Activated naive CD4-positive, alpha-beta T cell treated with anti-CD3 and anti-CD28 coated beads, Interleukin-2, amount 10 ng/mL, durations not matched to agents 7 days and 5 days (primary cell): ENCODE measurements around the gene SLC11A1.

ENCODE experiments used
- CTCF ChIA-PET: fragments of 350-600 bp; sonication (Branson Sonifier 250); formaldehyde crosslinking; loops from one replicate; lab custom pipeline; 2021; ENCODE audit warnings: antibody characterized with exemption; lab: Charles Lee
- DNase-seq: peaks from one replicate; pipeline ENCODE4 v3.0.0-alpha.2; 2020
- H3K27ac Mint-ChIP-seq: one replicate; pipeline ENCODE4 v1.8.0; 2021; ENCODE audit warnings: mild to moderate bottlenecking, moderate library complexity, mixed read lengths
- H3K27me3 Mint-ChIP-seq: one replicate; pipeline ENCODE4 v1.8.0; 2021; ENCODE audit warnings: mild to moderate bottlenecking, mixed read lengths
- H3K36me3 Mint-ChIP-seq: one replicate; pipeline ENCODE4 v1.8.0; 2021; ENCODE audit warnings: mixed read lengths
- H3K4me1 Mint-ChIP-seq: one replicate; pipeline ENCODE4 v1.8.0; 2021; ENCODE audit warnings: mixed read lengths
- H3K4me3 Mint-ChIP-seq: one replicate; pipeline ENCODE4 v1.8.0; 2021; ENCODE audit warnings: mild to moderate bottlenecking, moderate library complexity, mixed read lengths
- H3K9me3 Mint-ChIP-seq: one replicate; pipeline ENCODE4 v1.8.0; 2021; ENCODE audit warnings: mixed read lengths

Gene SLC11A1

DNA sequence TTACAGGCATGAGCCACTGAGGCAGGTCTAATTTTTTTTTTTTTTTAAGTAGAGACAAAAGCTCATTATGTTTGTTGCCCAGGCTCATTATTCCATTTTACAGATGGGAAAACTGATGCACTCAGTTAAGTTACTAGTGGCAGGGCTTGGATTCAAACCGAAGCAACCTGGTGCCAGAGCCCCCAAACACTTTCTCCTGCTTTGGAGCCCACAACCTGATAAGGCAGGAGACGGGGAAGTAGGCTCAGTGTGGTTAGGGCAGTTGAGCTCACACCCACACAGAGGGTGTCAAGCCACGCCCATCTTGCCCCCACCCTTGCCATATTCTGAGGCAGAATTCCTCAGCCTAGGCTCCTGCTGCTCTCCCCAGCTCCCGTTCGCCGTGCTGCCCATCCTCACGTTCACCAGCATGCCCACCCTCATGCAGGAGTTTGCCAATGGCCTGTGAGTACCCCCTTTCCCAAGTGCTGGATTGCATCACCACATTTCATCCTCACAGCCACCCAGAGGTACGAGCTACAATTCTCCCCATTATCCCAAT, 11.7 kb downstream of the SLC11A1 start:
- Mint-ChIP-seq H3K4me1 (peaks cover 34% of the 10 kb centered on the region), H3K27me3 (peaks cover 32% of the 10 kb centered on the region), H3K36me3 (peaks cover 5% of the 10 kb centered on the region), H3K9me3 (no peaks in the 10 kb centered on the region), H3K27ac (no peak overlapping the region), H3K4me3 (no peak overlapping the region)
- CTCF ChIA-PET: interaction anchor here (0.6 to 2.6 kb wide), 8 partner anchors 10 to 409 kb away, joined by 3 to 14 read pairs (median 4); no protein-coding TSS in a partner anchor
- no peak for DNase-seq

DNA sequence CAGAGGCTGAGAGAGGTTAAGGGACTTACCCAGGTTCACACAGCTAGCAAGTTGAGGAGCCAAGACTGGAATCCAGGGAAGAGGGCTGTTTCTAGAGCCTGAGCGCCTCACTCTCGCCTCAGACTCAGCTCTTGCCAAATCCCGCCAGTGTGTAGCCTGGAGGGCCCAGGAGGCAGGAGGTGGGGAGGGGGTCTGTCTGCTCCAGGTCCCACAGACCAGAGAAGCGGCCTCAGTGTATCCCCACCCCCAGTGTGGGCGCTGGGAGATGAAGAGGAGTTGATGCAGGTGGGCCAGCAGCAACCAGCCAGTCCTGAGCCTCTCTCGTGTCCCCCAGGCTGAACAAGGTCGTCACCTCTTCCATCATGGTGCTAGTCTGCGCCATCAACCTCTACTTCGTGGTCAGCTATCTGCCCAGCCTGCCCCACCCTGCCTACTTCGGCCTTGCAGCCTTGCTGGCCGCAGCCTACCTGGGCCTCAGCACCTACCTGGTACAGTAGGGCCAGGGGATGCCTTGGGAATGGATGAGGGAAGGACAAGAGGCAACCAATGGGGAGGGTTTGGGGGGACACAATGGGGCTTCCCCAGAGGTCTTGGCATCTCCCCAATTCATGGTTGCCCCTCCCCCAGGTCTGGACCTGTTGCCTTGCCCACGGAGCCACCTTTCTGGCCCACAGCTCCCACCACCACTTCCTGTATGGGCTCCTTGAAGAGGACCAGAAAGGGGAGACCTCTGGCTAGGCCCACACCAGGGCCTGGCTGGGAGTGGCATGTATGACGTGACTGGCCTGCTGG, 12.4 kb downstream of the SLC11A1 start:
- Mint-ChIP-seq H3K27me3 (peaks cover 30% of the 10 kb centered on the region), H3K36me3 (peaks cover 5% of the 10 kb centered on the region), H3K9me3 (no peaks in the 10 kb centered on the region), H3K27ac (no peak overlapping the region), H3K4me1 (peaks cover 34% of the 10 kb centered on the region), H3K4me3 (no peak overlapping the region)
- no peak for DNase-seq
- CTCF ChIA-PET: interaction anchor here (0.6 to 2.6 kb wide), 6 partner anchors 11 to 123 kb away, joined by 3 to 14 read pairs (median 4); no protein-coding TSS in a partner anchor

DNA sequence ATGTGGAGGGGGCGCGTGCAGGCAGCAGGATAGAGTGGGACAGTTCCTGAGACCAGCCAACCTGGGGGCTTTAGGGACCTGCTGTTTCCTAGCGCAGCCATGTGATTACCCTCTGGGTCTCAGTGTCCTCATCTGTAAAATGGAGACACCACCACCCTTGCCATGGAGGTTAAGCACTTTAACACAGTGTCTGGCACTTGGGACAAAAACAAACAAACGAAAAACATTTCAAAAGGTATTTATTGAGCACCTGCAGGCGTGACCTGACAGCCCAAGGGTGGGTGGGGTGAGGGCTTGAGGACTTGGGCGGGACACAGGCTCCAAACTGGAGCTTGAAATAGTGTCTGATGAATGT, 13.0 kb downstream of the SLC11A1 start:
- Mint-ChIP-seq H3K36me3 (peaks cover 5% of the 10 kb centered on the region), H3K27me3 (peaks cover 26% of the 10 kb centered on the region), H3K4me3 (no peak overlapping the region), H3K9me3 (no peaks in the 10 kb centered on the region), H3K27ac (no peak overlapping the region), H3K4me1 (peaks cover 34% of the 10 kb centered on the region)
- no peak for DNase-seq
- CTCF ChIA-PET: interaction anchor here (0.6 to 2.6 kb wide), 4 partner anchors 93 to 123 kb away, joined by 4 to 14 read pairs (median 5); no protein-coding TSS in a partner anchor

DNA sequence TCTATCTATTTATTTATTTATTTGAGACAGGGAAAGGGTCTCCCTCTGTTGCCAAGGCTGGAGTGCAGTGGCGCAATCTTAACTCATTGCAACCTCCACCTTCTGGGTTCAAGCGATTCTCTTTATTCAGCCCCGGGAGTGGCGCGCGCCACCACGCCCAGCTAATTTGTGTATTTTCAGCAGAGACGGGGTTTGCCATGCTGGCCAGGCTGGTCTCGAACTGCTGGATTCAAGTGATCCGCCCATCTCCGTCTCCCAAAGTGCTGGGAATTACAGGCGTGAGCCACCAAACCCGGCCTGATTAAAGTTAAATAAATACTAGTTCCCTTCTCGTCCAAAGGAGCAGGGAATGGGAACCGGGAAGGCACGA, 13.4 kb downstream of the SLC11A1 start:
- Mint-ChIP-seq H3K9me3 (no peaks in the 10 kb centered on the region), H3K27me3 (peaks cover 24% of the 10 kb centered on the region)
- CTCF ChIA-PET: interaction anchor here (0.6 to 2.6 kb wide), 6 partner anchors 9 to 123 kb away, joined by 3 to 14 read pairs (median 4); no protein-coding TSS in a partner anchor

GRCh38 chr2:218395826-218396687, 14.0 kb downstream of the SLC11A1 start:
- Mint-ChIP-seq H3K27ac (peak overlapping the region; percentile 97), H3K9me3 (no peaks in the 10 kb centered on the region), H3K4me3 (peak overlapping the region; percentile 85), H3K4me1 (peaks cover 35% of the 10 kb centered on the region), H3K27me3 (peaks cover 22% of the 10 kb centered on the region), H3K36me3 (peaks cover 9% of the 10 kb centered on the region)
- CTCF ChIA-PET: interaction anchor here (0.6 to 1.7 kb wide), 11 partner anchors 9 to 126 kb away, joined by 3 to 5 read pairs (median 3); partner anchors contain the start of genes AAMP, CATIP and PNKD
- DNase-seq: peak; percentile 96

More for the DNA sequence above, 13.4 kb downstream of the SLC11A1 start:
- Mint-ChIP-seq H3K36me3 (peaks cover 7% of the 10 kb centered on the region), H3K4me1 (peaks cover 34% of the 10 kb centered on the region), H3K27ac (peak overlapping the region; percentile 97), H3K4me3 (peak overlapping the region; percentile 85)
- no peak for DNase-seq

DNA sequence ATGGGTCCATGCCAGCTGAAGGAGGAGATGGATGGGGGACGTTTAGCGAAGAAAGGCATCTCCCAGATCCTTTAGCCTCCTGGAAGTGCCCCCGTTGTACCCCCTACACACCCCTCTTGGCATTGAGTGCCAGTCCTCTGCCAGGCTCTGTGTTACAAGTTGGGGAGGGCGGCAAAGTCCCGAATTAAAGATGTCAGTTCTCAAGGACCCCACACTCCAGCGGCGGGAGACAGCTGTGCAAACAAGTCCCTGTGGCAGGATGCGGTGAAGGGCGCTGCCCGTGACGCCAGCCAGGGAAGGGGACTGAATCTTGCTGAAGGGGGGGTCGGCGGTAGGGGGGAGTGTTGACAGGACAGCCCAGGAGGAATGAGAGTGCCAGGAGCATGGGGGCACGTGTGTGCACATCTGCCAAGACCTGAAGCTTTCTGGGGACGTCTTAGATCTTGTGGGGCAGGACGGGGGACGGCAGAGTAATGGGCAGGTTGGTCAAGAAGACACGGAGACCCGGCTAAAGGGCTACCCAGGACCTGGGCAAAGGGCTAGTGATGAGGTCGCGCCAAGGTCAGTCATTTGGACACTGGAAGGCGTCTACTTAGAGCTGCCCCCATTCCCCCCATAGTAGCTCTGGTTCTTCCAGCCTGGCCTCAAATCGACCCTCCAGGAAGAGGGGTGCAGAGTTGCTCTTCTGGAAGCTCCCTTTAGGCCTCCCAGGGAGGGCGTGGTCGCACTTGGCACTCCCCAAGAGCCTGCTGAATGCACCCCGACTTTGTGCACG, 14.8 kb downstream of the SLC11A1 start:
- CTCF ChIA-PET: interaction anchor here (0.6 to 1.5 kb wide), 14 partner anchors 8 to 126 kb away, joined by 3 to 5 read pairs (median 3); partner anchors contain the start of genes AAMP, CATIP and PNKD
- Mint-ChIP-seq H3K27me3 (peaks cover 22% of the 10 kb centered on the region), H3K9me3 (no peaks in the 10 kb centered on the region), H3K36me3 (peaks cover 16% of the 10 kb centered on the region), H3K4me3 (peak overlapping the region; percentile 85), H3K4me1 (peaks cover 43% of the 10 kb centered on the region), H3K27ac (peak overlapping the region; percentile 97)
- DNase-seq: peak; percentile 91

GRCh38 chr2:218397463-218397819, 15.4 kb downstream of the SLC11A1 start:
- H3K9me3 Mint-ChIP-seq: no peaks in the 10 kb centered on the region
- peaks cover 18% of the 10 kb centered on the region for H3K27me3 Mint-ChIP-seq
- CTCF ChIA-PET: interaction anchor here (0.7 to 1.5 kb wide), 5 partner anchors 8 to 127 kb away, joined by 3 to 4 read pairs (median 3); partner anchors contain the start of genes AAMP and PNKD
- peak overlapping the region; percentile 97 for H3K27ac Mint-ChIP-seq
- peaks cover 17% of the 10 kb centered on the region for H3K36me3 Mint-ChIP-seq
- peak overlapping the region; percentile 85 for H3K4me3 Mint-ChIP-seq
- peaks cover 46% of the 10 kb centered on the region for H3K4me1 Mint-ChIP-seq
- DNase-seq: no peak

DNA sequence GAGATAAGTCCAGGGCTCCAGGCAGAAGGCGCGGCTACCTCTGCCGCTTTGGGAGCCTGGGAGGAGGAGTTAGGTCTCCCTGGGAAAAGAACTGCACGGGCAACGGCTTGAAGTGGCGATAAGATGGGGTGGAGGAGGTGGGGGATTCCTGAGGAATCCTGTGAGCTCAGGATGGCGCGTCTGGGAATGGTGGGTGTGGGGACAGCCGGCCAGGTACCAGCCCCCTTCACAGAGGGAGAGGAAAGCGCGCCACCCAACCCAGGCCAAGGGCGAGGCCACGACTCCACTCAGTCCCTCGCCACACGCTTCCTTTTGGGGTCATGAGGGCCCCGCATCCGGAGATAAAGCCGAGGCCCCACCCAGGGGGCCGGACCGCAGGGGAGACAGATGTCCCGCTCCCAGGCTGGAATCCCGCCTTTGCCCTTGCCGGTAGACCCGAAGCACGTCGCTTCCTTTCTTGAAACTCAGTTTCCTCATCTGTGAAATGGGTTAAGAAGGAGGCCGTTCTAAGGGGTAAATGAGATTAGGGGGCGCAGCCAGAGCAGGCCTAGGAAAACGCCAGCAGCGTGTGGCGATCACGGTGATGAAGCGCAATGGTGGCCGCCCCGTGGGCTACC, 15.9 kb downstream of the SLC11A1 start:
- Mint-ChIP-seq H3K4me3 (peak overlapping the region; percentile 85), H3K27ac (peak overlapping the region; percentile 97), H3K9me3 (no peaks in the 10 kb centered on the region), H3K36me3 (peaks cover 20% of the 10 kb centered on the region), H3K27me3 (peaks cover 13% of the 10 kb centered on the region), H3K4me1 (peaks cover 48% of the 10 kb centered on the region)
- peak; percentile 85 for DNase-seq
- CTCF ChIA-PET: interaction anchor here (1.3 to 1.5 kb wide), 2 partner anchors 107 to 127 kb away, joined by 3 to 4 read pairs; partner anchors contain the start of genes AAMP and PNKD

- H3K36me3 Mint-ChIP-seq: peaks cover 28% of the 10 kb centered on the region
- peak overlapping the region; percentile 85 for H3K4me3 Mint-ChIP-seq
- no peaks in the 10 kb centered on the region for H3K9me3 Mint-ChIP-seq
Observed at GRCh38 chr2:218398437-218399390, 16.6 kb downstream of the SLC11A1 start.

DNA sequence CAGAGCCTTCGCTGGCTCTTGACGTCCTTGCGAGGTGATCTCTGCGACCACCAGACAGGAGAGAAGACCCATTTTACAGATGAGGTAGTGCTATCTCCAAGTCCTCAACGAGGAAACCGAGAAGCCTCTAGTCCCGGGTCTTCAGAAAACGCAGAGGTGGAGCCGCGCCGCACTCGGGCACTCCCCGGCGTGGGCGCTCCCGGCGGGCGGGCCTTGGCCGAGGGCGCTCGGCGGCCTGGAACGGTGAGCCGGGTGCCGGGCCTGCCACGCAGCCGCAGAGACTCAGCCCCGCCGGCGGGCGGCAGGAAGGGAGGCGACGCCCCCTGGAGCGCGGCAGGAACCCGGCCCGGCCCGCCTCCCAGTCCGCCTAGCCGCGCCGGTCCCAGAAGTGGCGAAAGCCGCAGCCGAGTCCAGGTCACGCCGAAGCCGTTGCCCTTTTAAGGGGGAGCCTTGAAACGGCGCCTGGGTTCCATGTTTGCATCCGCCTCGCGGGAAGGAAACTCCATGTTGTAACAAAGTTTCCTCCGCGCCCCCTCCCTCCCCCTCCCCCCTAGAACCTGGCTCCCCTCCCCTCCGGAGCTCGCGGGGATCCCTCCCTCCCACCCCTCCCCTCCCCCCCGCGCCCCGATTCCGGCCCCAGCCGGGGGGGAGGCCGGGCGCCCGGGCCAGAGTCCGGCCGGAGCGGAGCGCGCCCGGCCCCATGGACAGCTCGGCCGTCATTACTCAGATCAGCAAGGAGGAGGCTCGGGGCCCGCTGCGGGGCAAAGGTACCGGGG, 17.5 kb downstream of the SLC11A1 start, which contains the start of gene CTDSP1:
Gene CTDSP1 (plus strand): TSS at position 478 of the 776 bp plus-strand sequence. CDS start 223 bp downstream, at position 701.
- CTCF ChIA-PET: interaction anchor here (0.8 to 1.3 kb wide), 3 partner anchors 41 to 103 kb away, joined by 3 to 4 read pairs (median 3); no protein-coding TSS in a partner anchor
- peak within 1 kb of the TSS; percentile 97 for H3K27ac Mint-ChIP-seq
- H3K36me3 Mint-ChIP-seq: peaks cover 36% of the 10 kb centered on the region
- H3K9me3 Mint-ChIP-seq: no peaks in the 10 kb centered on the region
- H3K4me1 Mint-ChIP-seq: peaks cover 51% of the 10 kb centered on the region
- peaks cover 4% of the 10 kb centered on the region for H3K27me3 Mint-ChIP-seq
- H3K4me3 Mint-ChIP-seq: peak within 1 kb of the TSS; percentile 96
- peak; percentile 97 for DNase-seq

More at GRCh38 chr2:218398437-218399390, 16.6 kb downstream of the SLC11A1 start:
- CTCF ChIA-PET: no interaction called here
- Mint-ChIP-seq H3K27me3 (peaks cover 9% of the 10 kb centered on the region), H3K27ac (peak overlapping the region; percentile 97), H3K4me1 (peaks cover 51% of the 10 kb centered on the region)
- peak; percentile 82 for DNase-seq
